Testis (tissue), 3 donors: Measurements from ENCODE around the gene INO80C. TPM values are rescaled to one million over a fixed set of nuclear protein-coding genes. Genes with fewer than 3 reads are reported as not detected.

Experiments used
- DNase-seq: peaks from one replicate; pipeline ENCODE4 v3.0.0-alpha.2; 2019
- H3K27ac ChIP-seq, 2 donors: fragments of 200-600 bp; sonication (generic); one replicate each; pipeline ENCODE4 v1.5.1; 2019
- H3K27me3 ChIP-seq: fragments of 200-600 bp; sonication (generic); one replicate; pipeline ENCODE4 v1.5.1; 2019
- H3K36me3 ChIP-seq: fragments of 200-600 bp; sonication (generic); one replicate; pipeline ENCODE4 v1.5.1; 2017; ENCODE audit warnings: low read depth; ENCODE audit errors: missing control alignments
- H3K4me1 ChIP-seq: fragments of 200-600 bp; sonication (generic); one replicate; pipeline ENCODE4 v1.5.1; 2019
- H3K4me3 ChIP-seq, 2 donors: fragments of 200-600 bp; sonication (generic); one replicate each; pipeline ENCODE4 v1.5.1; 2017 to 2019
- H3K9me3 ChIP-seq: fragments of 200-600 bp; sonication (generic); one replicate; pipeline ENCODE4 v1.5.1; 2017
- CTCF ChIP-seq, 3 experiments: fragments of 450-650 bp in 2 of 3; fragments of 200-600 bp in 1 of 3; sonication (generic) in 1 of 3; IDR thresholded peaks; one replicate each; pipeline ENCODE4 v1.5.1; 2016 to 2019; ENCODE audit warnings: antibody characterized with exemption in 3 of 3, mild to moderate bottlenecking in 2 of 3, moderate library complexity in 1 of 3
- POLR2A ChIP-seq: fragments of 450-650 bp; IDR thresholded peaks from one replicate; pipeline ENCODE4 v1.6.1; 2017; ENCODE audit warnings: antibody characterized with exemption, mild to moderate bottlenecking, moderate library complexity
- WGBS, 2 donors: methylation state at CpG; one replicate each; pipeline ENCODE4 v1.1.5; 2018; 5-methylcytosine and 5-hydroxymethylcytosine counted together
- intact Hi-C: fragments of 100-400 bp; cut with DNase I; formaldehyde crosslinking; loops from one replicate; pipeline ENCODE4 v1.15.1; 2023; ENCODE audit warnings: low total_unique reads
- polyA plus RNA-seq: library from polyadenylated mRNA; stranded (reverse); fragments of 350-450 nt; fragmentation: Illumina TruSeq; extraction: RNeasy Lipid Tissue Mini Kit (QIAGEN cat#74804); gene quantifications from one replicate; pipeline ENCODE4 v1.2.3, GENCODE V29; 2014; ENCODE audit warnings: low read depth, low replicate concordance; ENCODE audit not compliant: insufficient read depth
- total RNA-seq, 2 donors: library from RNA; depleted of rRNA; stranded (reverse); fragments of >200 nt; gene quantifications; one replicate each; pipeline ENCODE4 v1.2.3, GENCODE V29; 2016

INO80C gene
- total and polyA plus RNA-seq, 3 donors from 2014 or later, result 52.2 to 155 (median 77.5) TPM

DNA sequence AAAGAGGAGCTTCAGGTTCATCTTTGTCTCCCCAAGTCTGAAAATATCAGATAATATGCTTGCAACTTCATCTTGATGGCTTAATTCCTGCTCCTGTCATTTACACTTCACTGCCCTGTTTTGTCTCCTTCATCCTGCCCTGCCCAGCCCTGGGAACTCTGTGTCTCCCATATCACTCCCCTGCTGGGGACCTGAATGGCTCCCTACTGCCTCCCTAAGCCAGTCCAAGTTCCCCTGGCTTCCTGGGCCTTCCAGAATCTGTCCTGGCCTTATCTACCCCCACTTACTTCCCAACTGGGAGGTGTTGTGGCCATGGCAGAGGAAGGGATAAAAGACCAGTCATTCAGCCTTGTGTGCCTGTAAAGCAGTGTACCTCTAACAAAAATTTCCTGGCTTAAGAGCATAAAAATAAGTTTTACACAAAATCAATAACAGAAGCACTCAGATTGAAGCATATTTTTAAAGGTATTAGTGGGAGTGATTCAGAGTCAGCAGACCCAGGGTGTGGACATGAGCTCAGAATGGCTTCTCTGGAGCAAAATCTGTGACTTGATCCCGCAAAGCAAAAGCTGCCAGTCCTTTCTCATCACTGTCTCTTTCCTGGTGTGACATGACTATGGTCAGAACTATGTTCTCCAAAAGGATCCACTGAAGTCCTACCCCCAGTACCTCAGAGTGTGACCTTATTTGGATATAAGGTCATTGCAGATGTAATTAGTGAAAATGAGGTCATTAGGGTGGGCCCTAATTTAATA, 59.1 kb downstream of the INO80C start:
- Histone ChIP-seq H3K27me3 (no peaks in the 10 kb centered on the region), H3K9me3 (no peaks in the 10 kb centered on the region), H3K4me3 (no peak overlapping the region), H3K36me3 (no peaks in the 10 kb centered on the region), H3K27ac (no peak overlapping the region), H3K4me1 (no peaks in the 10 kb centered on the region)
- no peak for DNase-seq
- 100% methylated on average over 1 of the region's 1 CpG for WGBS, 2 donors
- TF ChIP-seq POLR2A, result no peak
- intact Hi-C loops, result no loop called here

DNA sequence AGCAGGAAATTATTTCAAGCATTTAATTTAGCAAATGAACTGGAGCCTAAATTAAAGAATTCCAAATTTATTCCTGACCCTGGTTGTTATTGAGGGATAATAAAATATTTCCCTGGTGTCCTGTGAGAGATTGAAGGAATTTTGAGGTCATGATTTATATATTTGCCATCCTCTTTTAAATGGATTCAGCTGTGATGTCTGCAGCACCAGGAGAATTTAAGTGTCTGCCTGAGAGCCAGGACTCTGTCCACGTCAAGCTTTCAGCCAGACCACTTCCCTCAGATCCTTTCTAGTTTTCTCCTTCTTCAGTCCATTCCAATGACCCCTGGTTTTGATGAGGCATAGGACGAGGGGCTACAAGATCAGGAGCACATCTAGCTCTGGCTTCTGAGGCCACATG, 59.9 kb downstream of the INO80C start:
- Histone ChIP-seq H3K4me3 (no peak overlapping the region), H3K9me3 (no peaks in the 10 kb centered on the region), H3K27ac (no peak overlapping the region), H3K4me1 (no peaks in the 10 kb centered on the region), H3K27me3 (no peaks in the 10 kb centered on the region), H3K36me3 (no peaks in the 10 kb centered on the region)
- intact Hi-C loops, result no loop called here
- TF ChIP-seq CTCF (IDR thresholded peaks at IDR 0.05), result no peak
- TF ChIP-seq POLR2A, result no peak
- no peak for DNase-seq
- 74 to 77% methylated on average over 2 of the region's 2 CpGs for WGBS, 2 donors

GRCh38 chr18:35436076-35436649, 61.6 kb downstream of the INO80C start:
- 90 to 93% methylated on average over 3 of the region's 3 CpGs for WGBS, 2 donors
- DNase-seq, result no peak
- Histone ChIP-seq H3K4me3 (no peak overlapping the region), H3K27ac (no peak overlapping the region), H3K36me3 (no peaks in the 10 kb centered on the region), H3K9me3 (no peaks in the 10 kb centered on the region), H3K4me1 (no peaks in the 10 kb centered on the region), H3K27me3 (no peaks in the 10 kb centered on the region)
- TF ChIP-seq POLR2A (no peak), CTCF (IDR thresholded peaks at IDR 0.05) (no peak)
- intact Hi-C loops, result no loop called here

DNA sequence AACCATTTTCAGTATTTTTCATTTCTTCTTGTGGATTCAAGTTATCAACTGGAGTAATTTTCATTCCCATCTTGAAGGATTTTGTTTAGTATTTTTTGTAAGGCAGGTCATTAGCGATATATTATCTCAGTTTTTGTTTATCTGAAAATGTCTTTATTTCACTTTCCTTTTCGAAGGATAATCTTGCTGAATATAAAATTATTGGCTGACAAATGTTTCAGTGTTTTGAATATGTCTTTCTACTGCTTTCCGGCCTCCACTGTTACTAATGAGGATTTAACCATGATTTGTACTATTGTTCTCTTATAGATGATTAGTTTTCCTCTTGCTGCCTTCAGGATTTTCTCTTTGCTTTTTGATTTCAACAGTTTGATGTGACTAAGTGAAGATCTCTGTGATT, 62.4 kb downstream of the INO80C start:
- Histone ChIP-seq H3K27ac (no peak overlapping the region), H3K9me3 (no peaks in the 10 kb centered on the region), H3K4me1 (no peaks in the 10 kb centered on the region), H3K36me3 (no peaks in the 10 kb centered on the region), H3K27me3 (no peaks in the 10 kb centered on the region), H3K4me3 (no peak overlapping the region)
- intact Hi-C loops, result no loop called here
- no peak for DNase-seq
- TF ChIP-seq CTCF (IDR thresholded peaks at IDR 0.05) (no peak), POLR2A (no peak)
- 77 to 93% methylated on average over 3 of the region's 3 CpGs for WGBS, 2 donors

GRCh38 chr18:35432565-35433001, 65.2 kb downstream of the INO80C start:
- Histone ChIP-seq H3K4me3 (no peak overlapping the region), H3K27me3 (no peaks in the 10 kb centered on the region), H3K36me3 (no peaks in the 10 kb centered on the region), H3K27ac (no peak overlapping the region), H3K9me3 (no peaks in the 10 kb centered on the region), H3K4me1 (no peaks in the 10 kb centered on the region)
- TF ChIP-seq CTCF (IDR thresholded peaks at IDR 0.05), result no peak
- no peak for TF ChIP-seq POLR2A
- WGBS, 2 donors, result 38 to 48% methylated on average over 1 of the region's 1 CpG
- intact Hi-C loops, result no loop called here
- no peak for DNase-seq
